ENCODE data around the gene TFPT. TPM values are rescaled to one million over a fixed set of nuclear protein-coding genes. Genes with fewer than 3 reads are reported as not detected.

The TFPT gene
- total and polyA plus RNA-seq, 2 of the 13 experiments (the other 11 are each of a cell fraction or from before 2014, with no cell fraction given), result 8.4 to 10.7 TPM

GRCh38 chr19:54102421-54103169, 12.9 kb downstream of the TFPT start, which contains the start of gene NDUFA3 (continued):
- TF ChIP-seq AFF4 (CRISPR knock-in tag; IDR thresholded peaks at IDR 0.05) (no peak), SNAPC4 (CRISPR knock-in tag; IDR thresholded peaks at IDR 0.05) (no peak; the same call in 1 of the 2 replicates), E2F1 (CRISPR knock-in tag; IDR thresholded peaks at IDR 0.05) (peak; percentile 75), ZNF644 (CRISPR knock-in tag; IDR thresholded peaks at IDR 0.05; ENCODE audit: low read depth) (no peak), ZNF138 (CRISPR knock-in tag; IDR thresholded peaks at IDR 0.05; ENCODE audit: low read depth) (peak; percentile 78; the same call in 1 of the 2 replicates), THRA (CRISPR knock-in tag; IDR thresholded peaks at IDR 0.05; ENCODE audit: borderline replicate concordance) (0 out of 2 replicates have a peak, but pooled peaks have one; percentile 31), ZSCAN20 (CRISPR knock-in tag; IDR thresholded peaks at IDR 0.05; ENCODE audit: borderline replicate concordance) (no peak), LCORL (IDR thresholded peaks at IDR 0.05) (no peak), LCORL (CRISPR knock-in tag; IDR thresholded peaks at IDR 0.05) (peak; percentile 75; the same call in 1 of the 2 replicates), SPEN (CRISPR knock-in tag; IDR thresholded peaks at IDR 0.05; ENCODE audit: low read depth) (peak; percentile 83; the same call in 1 of the 2 replicates), CEBPG (CRISPR knock-in tag; IDR thresholded peaks at IDR 0.05) (peak; percentile 43; the same call in 1 of the 2 replicates), YEATS2 (CRISPR knock-in tag; IDR thresholded peaks at IDR 0.05; ENCODE audit: borderline replicate concordance) (peak; percentile 73; the same call in 1 of the 2 replicates), ATRX (CRISPR knock-in tag; IDR thresholded peaks at IDR 0.05; ENCODE audit: borderline replicate concordance) (no peak), ZBTB10 (CRISPR knock-in tag; IDR thresholded peaks at IDR 0.05; ENCODE audit: borderline replicate concordance) (no peak)
